Measurements from ENCODE around the gene KCTD21.

- TF ChIP-seq POLR2A (IDR thresholded peaks at IDR 0.05) = no peak
- TF ChIP-seq EP300 (IDR thresholded peaks at IDR 0.05) = no peak
- TF ChIP-seq CTCF (IDR thresholded peaks at IDR 0.05) = no peak
- TF ChIP-seq POLR2AphosphoS5 (IDR thresholded peaks at IDR 0.05) = no peak
These were observed 24.4 kb upstream of the KCTD21 start for GRCh38 chr11:78212586-78213371.
